HG03460 (cell line): ENCODE measurements around the gene ADARB2.

Source experiments
- ATAC-seq: cut with Tn5 transposase; IDR thresholded peaks from one replicate; pipeline ENCODE4 v1.9.1; 2021; ENCODE audit not compliant: unreplicated experiment

The ADARB2 gene

GRCh38 chr10:1200866-1201807 lies 536.2 kb downstream of the ADARB2 start:
- ATAC-seq, result no peak

- ATAC-seq, result no peak
Observed at GRCh38 chr10:1199897-1200721, 537.2 kb downstream of the ADARB2 start.

- ATAC-seq, result no peak
Observed at GRCh38 chr10:1199345-1199673, 538.0 kb downstream of the ADARB2 start.

- no peak for ATAC-seq
Observed at GRCh38 chr10:1198453-1199344, 538.6 kb downstream of the ADARB2 start.

GRCh38 chr10:1197384-1197783 lies 539.9 kb downstream of the ADARB2 start:
- no peak for ATAC-seq

GRCh38 chr10:1196656-1197055 lies 540.7 kb downstream of the ADARB2 start:
- ATAC-seq, result no peak

GRCh38 chr10:1195828-1196227 lies 541.5 kb downstream of the ADARB2 start:
- ATAC-seq, result no peak

GRCh38 chr10:1194161-1194560 lies 543.2 kb downstream of the ADARB2 start:
- ATAC-seq, result no peak

- ATAC-seq, result no peak
Observed at GRCh38 chr10:1193561-1193960, 543.8 kb downstream of the ADARB2 start.

GRCh38 chr10:1191752-1192151 lies 545.6 kb downstream of the ADARB2 start:
- no peak for ATAC-seq

- ATAC-seq, result no peak
Observed at GRCh38 chr10:1190791-1191490, 546.4 kb downstream of the ADARB2 start.

GRCh38 chr10:1190052-1190395 lies 547.3 kb downstream of the ADARB2 start:
- no peak for ATAC-seq

- ATAC-seq, result no peak
Observed at GRCh38 chr10:1189166-1190051, 547.9 kb downstream of the ADARB2 start.

GRCh38 chr10:1188558-1189135 lies 548.7 kb downstream of the ADARB2 start:
- ATAC-seq, result no peak

GRCh38 chr10:1187855-1188557 lies 549.3 kb downstream of the ADARB2 start:
- ATAC-seq, result no peak

- no peak for ATAC-seq
Observed at GRCh38 chr10:1187151-1187854, 550.0 kb downstream of the ADARB2 start.

- ATAC-seq, result no peak
Observed at GRCh38 chr10:1186683-1186990, 550.7 kb downstream of the ADARB2 start.
